RPMI7951 (cell line): ENCODE measurements around the gene BTN2A1. TPM values are rescaled to one million over a fixed set of nuclear protein-coding genes. Genes with fewer than 3 reads are reported as not detected.
"Not testable (repeated sequence)": the region's sequence is repeated elsewhere in the genome, so short reads cannot be mapped to it uniquely, and the experiment has no call there.

Experiments
- DNase-seq: peaks from one replicate; pipeline ENCODE4 v3.0.0-alpha.2; 2012; ENCODE audit warnings: low read depth
- total RNA-seq: library from RNA; depleted of rRNA; stranded (reverse); fragments of >200 nt; shearing (Covaris generic); gene quantifications from 2 replicates; pipeline ENCODE4 v1.2.3, GENCODE V29; 2014

BTN2A1 gene
- total RNA-seq, 1 experiment from 2014 or later, result 15.0 TPM

GRCh38 chr6:26432627-26433201 lies 25.0 kb upstream of the BTN2A1 start:
- no peak for DNase-seq

DNA sequence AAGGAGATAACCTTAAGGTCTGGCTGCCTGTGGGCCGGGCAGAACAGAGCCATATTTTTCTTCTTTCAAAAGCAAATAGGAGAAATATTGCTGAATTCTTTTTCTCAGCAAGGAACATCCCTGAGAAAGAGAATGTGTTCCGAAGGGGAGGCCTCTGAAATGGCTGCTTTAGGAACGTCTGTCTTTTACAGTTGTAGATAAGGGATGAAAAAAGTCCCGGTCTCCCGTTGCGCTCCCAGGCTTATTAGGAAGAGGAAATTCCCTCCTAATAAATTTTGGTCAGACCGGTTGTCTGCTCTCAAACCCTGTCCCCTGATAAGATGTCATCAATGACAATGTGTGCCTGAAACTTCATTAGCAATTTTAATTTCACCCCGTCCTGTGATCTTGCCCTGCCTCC lies 24.1 kb upstream of the BTN2A1 start:
- DNase-seq, result not testable (repeated sequence)

GRCh38 chr6:26436018-26436417 lies 21.7 kb upstream of the BTN2A1 start:
- DNase-seq, result no peak

GRCh38 chr6:26437550-26437949 lies 20.2 kb upstream of the BTN2A1 start:
- DNase-seq, result no peak

DNA sequence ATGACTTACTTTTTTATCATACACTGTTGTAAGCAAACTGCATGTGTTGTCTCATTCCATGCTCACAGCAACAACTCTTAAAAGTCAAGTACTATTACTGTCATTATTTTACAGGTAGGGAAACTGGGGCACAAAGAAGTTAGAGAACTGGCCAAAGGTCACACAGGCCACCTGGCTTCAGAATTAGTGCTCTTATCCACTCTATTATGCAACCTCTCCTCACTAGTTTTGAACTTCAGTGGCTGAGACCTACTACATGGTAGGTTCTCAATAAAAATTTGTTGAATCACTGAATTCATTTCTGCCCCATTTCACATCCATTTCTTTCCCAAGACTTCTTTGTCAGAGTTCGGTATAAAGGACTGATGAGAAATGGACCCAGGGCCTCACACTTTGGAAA lies 19.8 kb upstream of the BTN2A1 start:
- DNase-seq, result no peak

- DNase-seq, result no peak
Observed at GRCh38 chr6:26439151-26440125, 18.3 kb upstream of the BTN2A1 start.

- DNase-seq, result no peak
Observed at GRCh38 chr6:26440977-26441358, 16.8 kb upstream of the BTN2A1 start.

DNA sequence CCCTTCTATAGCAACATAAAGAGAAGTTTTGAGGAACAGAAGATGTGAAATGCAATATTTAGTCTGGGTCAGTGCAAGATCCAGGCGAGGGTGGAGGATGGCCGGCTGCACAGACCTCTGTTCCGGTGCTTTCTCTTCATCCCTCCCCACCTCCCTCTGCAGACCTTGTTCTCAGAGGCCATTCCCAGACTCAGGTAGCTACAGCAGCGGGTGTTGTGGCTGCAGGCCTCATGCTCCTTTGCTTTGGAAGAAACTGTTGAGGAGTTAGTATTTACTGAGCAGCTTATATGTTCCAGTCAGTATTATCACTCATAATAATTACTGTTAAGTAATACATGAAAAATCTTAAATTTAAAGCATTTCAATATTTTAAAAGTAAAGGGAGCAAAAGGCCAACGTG lies 15.8 kb upstream of the BTN2A1 start:
- no peak for DNase-seq

GRCh38 chr6:26445934-26446667 lies 11.7 kb upstream of the BTN2A1 start:
- no peak for DNase-seq

DNA sequence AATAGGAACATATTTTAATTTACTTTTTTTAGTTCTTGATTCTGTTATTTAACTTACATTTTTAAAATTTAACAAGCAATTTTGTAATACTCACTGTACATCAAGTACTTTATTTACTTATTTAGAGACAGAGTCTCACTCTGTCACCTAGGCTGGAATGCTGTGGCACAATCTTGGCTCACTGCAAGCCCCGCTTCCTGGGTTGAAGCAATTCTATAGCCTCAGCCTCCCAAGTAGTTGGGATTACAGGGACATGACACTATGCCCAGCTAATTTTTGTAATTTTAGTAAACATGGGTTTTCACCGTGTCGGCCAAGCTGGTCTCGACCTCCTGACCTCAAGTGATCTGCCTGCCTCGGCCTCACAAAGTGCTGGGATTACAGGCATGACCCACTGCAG lies 10.5 kb upstream of the BTN2A1 start:
- DNase-seq, result no peak

GRCh38 chr6:26450240-26450639 lies 7.5 kb upstream of the BTN2A1 start:
- no peak for DNase-seq

GRCh38 chr6:26452631-26453235 lies 5.0 kb upstream of the BTN2A1 start:
- DNase-seq, result no peak

- DNase-seq, result no peak
Observed at GRCh38 chr6:26454631-26455030, 3.1 kb upstream of the BTN2A1 start.

DNA sequence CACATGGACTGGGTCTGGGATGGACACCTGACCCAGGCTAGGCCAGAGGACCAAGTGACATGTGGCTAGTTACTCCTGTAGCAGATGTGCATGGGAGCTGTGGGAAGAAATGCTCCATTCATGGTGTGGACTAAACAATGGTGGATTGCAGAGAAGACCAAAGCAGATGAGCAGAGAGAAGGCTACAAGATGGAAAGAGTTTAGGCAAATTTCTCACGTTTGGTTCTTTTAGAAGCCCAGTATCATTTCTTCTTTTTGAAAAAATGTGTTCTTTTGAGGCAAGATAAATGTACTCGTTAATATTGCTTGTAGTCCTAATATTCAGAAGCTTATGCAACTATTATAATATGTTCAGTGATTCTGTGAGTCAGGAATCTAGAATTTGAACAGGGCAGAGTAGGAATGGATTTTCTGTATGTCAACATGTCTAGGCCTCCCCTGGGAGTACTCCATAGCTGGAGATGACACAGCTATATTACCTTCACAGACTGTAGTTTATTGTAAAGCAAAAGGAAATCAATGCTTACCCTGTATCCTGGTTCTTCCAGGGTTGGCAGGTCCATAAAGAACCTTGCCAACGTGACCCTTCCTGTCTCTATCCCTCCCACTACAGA lies 2.3 kb upstream of the BTN2A1 start:
- DNase-seq, result no peak

DNA sequence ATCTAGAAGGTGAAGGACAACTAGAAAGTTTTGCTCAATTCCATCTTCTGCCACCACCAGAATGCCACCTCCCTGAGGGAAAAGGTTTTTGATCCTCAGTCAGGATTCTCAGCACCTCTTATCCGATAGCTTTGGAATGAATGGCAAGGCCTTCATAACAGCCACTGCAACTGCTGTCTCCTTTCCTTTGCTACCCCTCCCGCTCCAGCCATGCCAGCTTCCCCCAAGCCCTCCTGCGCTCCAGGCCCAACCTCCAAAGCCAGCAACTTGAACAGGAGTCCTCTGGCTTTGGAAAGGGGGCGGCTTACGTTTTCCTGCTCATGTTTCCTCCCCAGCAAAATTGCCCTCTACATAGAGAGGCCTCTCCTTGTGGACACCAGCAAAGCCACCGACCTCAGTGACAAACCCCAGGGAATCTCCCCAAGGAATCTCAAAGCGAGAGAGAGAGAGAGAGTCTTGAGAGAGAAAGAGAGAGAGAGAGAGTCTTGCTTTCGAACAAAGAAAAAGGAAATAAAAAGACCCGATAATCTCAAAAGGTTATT lies 420 bp upstream of the BTN2A1 start:
- no peak for DNase-seq

- DNase-seq, result no peak
Observed at GRCh38 chr6:26459023-26459810, 1.5 kb downstream of the BTN2A1 start.

- DNase-seq, result not testable (repeated sequence)
Observed at GRCh38 chr6:26461353-26461752, 3.6 kb downstream of the BTN2A1 start.

GRCh38 chr6:26464014-26464413 lies 6.3 kb downstream of the BTN2A1 start:
- no peak for DNase-seq

GRCh38 chr6:26464416-26465131 lies 6.8 kb downstream of the BTN2A1 start:
- no peak for DNase-seq

DNA sequence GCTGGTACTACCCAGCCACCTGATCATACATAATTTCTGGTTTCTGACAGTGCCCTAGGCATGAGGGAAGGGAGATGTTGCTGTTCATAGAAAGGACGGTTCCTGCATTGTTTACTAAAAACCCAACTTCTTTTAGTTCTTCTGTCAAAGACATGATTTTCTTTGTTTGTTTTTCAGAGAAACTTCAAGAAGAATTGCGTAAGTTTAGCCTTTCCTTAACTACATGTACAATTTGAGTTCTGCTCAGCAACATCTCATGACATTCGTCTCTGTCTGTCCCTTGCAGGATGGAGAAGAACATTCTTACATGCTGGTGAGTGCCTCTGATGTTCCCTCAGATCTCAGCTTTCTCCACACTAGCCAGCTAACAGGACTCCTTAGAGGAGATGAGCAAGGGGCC lies 8.0 kb downstream of the BTN2A1 start:
- DNase-seq, result no peak
